ENCODE results near the gene GFPT1.

The GFPT1 gene

DNA sequence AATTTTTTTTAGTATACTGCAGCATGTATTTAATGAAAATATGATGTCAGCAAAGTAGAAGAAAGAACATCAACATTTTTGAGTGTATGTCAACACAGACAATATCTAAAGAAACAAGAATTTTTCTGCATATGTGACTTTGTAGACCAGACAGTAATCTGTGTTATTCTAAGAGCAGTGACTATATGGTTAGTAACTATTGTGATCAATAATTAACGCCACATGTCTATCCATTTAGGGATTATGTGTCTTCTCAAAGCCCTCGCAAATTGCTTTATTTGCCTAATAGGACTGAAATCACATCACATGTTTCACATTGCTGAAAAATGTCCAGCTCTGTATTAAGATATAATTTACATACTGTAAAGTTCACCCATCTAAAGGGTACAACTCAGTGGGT is 107.8 kb downstream of the GFPT1 start:
- TF ChIP-seq, protein P1, sequence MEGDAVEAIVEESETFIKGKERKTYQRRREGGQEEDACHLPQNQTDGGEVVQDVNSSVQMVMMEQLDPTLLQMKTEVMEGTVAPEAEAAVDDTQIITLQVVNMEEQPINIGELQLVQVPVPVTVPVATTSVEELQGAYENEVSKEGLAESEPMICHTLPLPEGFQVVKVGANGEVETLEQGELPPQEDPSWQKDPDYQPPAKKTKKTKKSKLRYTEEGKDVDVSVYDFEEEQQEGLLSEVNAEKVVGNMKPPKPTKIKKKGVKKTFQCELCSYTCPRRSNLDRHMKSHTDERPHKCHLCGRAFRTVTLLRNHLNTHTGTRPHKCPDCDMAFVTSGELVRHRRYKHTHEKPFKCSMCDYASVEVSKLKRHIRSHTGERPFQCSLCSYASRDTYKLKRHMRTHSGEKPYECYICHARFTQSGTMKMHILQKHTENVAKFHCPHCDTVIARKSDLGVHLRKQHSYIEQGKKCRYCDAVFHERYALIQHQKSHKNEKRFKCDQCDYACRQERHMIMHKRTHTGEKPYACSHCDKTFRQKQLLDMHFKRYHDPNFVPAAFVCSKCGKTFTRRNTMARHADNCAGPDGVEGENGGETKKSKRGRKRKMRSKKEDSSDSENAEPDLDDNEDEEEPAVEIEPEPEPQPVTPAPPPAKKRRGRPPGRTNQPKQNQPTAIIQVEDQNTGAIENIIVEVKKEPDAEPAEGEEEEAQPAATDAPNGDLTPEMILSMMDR (IDR thresholded peaks at IDR 0.05; ENCODE audit: low read depth, low read length) = no peak
- no peak overlapping the region for H3K4me3 ChIP-seq (ENCODE audit: low read depth, low read length)

DNA sequence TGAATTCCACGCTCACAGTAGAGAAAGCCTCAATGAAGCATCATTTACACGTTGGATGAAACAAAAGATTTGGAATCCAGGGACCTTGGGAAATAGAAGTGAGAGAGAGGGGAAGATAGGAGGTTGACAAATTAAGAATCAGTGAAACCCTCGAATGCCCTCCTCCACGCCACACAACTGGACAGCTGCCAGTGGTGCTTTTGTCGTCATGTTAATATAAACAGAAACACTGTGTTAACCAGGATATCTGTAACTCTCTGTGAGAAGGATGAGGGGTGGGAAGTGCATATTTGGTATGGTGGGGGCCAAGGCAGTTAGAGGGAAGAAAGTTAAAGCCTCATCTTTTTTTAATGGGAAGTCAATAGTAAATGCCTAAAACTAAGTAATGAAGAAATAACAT is 108.7 kb downstream of the GFPT1 start:
- H3K4me3 ChIP-seq (ENCODE audit: low read depth, low read length) = no peak overlapping the region
- TF ChIP-seq, protein P1 (IDR thresholded peaks at IDR 0.05; ENCODE audit: low read depth, low read length) = no peak

DNA sequence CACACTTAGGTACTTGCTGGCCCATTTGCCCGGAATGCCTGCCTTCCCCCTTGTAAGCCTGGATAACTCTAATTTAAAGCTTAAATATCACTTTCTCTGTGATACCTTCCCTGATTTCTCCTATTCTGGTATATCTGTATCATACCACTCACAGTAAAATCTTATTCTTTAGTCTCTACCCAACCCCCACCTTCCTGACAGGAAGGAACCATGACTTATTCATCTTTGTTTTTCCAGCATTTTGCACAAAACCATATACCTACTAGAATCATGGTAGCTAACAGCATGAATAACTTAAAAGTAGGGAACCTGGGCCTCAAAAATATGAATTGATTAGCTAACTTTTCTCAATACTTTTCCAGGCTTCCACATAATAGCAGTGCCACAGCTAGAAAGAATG is 111.5 kb downstream of the GFPT1 start:
- TF ChIP-seq, protein P1 (IDR thresholded peaks at IDR 0.05; ENCODE audit: low read depth, low read length) = no peak
- H3K4me3 ChIP-seq (ENCODE audit: low read depth, low read length) = no peak overlapping the region

DNA sequence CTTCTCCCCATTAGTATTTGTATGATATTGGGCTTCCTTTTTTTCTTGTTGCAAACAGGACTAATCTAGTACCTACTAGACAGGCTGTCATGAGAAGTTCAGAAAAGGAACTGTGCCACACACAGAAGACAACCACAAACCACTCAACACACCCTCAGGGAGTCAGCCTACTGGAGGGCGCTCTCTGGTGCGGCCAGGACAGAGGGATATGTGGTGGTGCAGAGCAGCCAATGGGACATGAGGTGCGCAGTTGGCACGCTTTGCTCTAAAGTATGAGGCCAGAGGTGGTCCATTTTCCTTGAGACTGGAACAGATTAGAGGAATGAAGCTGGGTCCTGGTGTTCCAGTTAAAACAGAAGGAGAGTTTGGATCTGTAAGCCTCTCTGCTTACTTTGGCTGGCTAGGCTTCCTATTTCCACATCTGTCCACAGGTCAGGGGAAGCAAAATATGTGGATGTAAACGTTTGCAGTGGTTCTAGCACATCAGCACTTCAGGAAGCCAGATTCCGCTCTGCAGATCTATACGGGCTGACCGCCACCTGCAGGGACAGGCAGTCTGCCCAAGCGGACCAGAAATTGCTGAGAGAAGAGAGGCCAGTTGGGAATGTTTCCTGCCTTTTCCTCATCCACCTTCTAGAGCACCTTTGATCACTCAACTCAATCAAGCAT is 114.1 kb downstream of the GFPT1 start:
- TF ChIP-seq, protein P1 (IDR thresholded peaks at IDR 0.05; ENCODE audit: low read depth, low read length) = no peak
- H3K4me3 ChIP-seq (ENCODE audit: low read depth, low read length) = no peak overlapping the region

DNA sequence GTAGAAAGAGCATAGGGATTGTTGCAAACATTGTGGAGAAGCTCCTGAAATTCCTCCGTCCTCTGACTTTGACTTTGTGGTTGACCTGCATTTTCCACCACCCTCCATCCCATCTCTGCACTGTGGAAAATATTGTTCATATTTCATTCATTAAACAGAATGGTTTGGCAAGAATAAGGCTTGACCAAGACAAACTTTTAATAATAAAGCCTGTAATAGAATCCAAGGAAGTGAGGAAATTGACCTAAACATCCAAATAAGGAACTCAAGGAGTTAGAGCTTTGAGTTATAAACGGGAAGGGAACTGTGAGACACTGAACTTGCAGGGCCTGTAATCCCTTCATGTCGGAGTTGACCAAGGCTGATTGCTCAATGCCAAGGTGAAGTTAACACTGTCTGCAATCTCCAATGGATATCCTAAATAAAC is 115.2 kb downstream of the GFPT1 start:
- TF ChIP-seq, protein P1 (IDR thresholded peaks at IDR 0.05; ENCODE audit: low read depth, low read length) = no peak
- no peak overlapping the region for H3K4me3 ChIP-seq (ENCODE audit: low read depth, low read length)
